GM23338 (cell line): ENCODE data around the gene HVCN1. TPM values are rescaled to one million over a fixed set of nuclear protein-coding genes. Genes with fewer than 3 reads are reported as not detected.

ENCODE experiments used
- ATAC-seq: fragments of 200-7000 bp; cut with Tn5 transposase; 3 replicates; pipeline ENCODE4 v1.9.1; 2020
- DNase-seq: peaks from one replicate; pipeline ENCODE4 v3.0.0-alpha.2; 2015; ENCODE audit warnings: low spot score
- H2AFZ ChIP-seq: fragments of 200-600 bp; sonication (generic); 2 replicates; pipeline ENCODE4 v1.8.0; 2016; ENCODE audit warnings: antibody characterized with exemption, mild to moderate bottlenecking, moderate library complexity
- H3F3A ChIP-seq: fragments of 200-600 bp; sonication (generic); replicated peaks from 2 replicates; pipeline ENCODE4 v1.8.0; 2017; ENCODE audit warnings: antibody characterized with exemption, mixed run types, low read depth
- H3K27ac ChIP-seq: fragments of 200-600 bp; sonication (generic); 2 replicates; pipeline ENCODE4 v1.6.1; 2016; ENCODE audit warnings: low read depth
- H3K27me3 ChIP-seq: fragments of 200-600 bp; sonication (generic); 2 replicates; pipeline ENCODE4 v1.8.0; 2016; ENCODE audit warnings: mild to moderate bottlenecking, mixed run types, moderate library complexity; ENCODE audit not compliant: insufficient read depth
- H3K36me3 ChIP-seq: fragments of 200-600 bp; sonication (generic); 2 replicates; pipeline ENCODE4 v1.8.0; 2016; ENCODE audit warnings: mild to moderate bottlenecking; ENCODE audit not compliant: insufficient read depth
- H3K4me1 ChIP-seq: fragments of 200-600 bp; sonication (generic); 2 replicates; pipeline ENCODE4 v1.8.0; 2016; ENCODE audit warnings: mild to moderate bottlenecking, moderate library complexity; ENCODE audit not compliant: insufficient read depth
- H3K4me2 ChIP-seq: fragments of 200-600 bp; sonication (generic); 2 replicates; pipeline ENCODE4 v1.7.1; 2017; ENCODE audit warnings: mixed run types
- H3K4me3 ChIP-seq: fragments of 200-600 bp; sonication (generic); 2 replicates; pipeline ENCODE4 v1.6.1; 2016; ENCODE audit warnings: mixed run types
- H3K79me2 ChIP-seq: fragments of 200-600 bp; sonication (generic); replicated peaks from 2 replicates; pipeline ENCODE4 v1.8.0; 2017; ENCODE audit warnings: mild to moderate bottlenecking; ENCODE audit not compliant: insufficient read depth
- H3K9me2 ChIP-seq: fragments of 200-600 bp; sonication (generic); 2 replicates; pipeline ENCODE4 v1.8.0; 2017; ENCODE audit not compliant: insufficient read depth
- H4K20me1 ChIP-seq: fragments of 200-600 bp; sonication (generic); replicated peaks from 2 replicates; pipeline ENCODE4 v1.8.0; 2017; ENCODE audit warnings: mild to moderate bottlenecking; ENCODE audit not compliant: insufficient read depth
- H3K27ac Mint-ChIP-seq: 2 replicates; pipeline ENCODE4 v1.8.0; 2020; ENCODE audit warnings: inconsistent platforms, mild to moderate bottlenecking, moderate library complexity, mixed read lengths
- H3K27me3 Mint-ChIP-seq: 3 replicates; pipeline ENCODE4 v1.8.0; 2022; ENCODE audit warnings: low read depth, mild to moderate bottlenecking, moderate library complexity, mixed read lengths, inconsistent platforms; ENCODE audit not compliant: insufficient read depth, poor library complexity
- H3K36me3 Mint-ChIP-seq: 3 replicates; pipeline ENCODE4 v1.8.0; 2021; ENCODE audit warnings: low read depth, mild to moderate bottlenecking, inconsistent platforms, moderate library complexity, mixed read lengths
- H3K4me1 Mint-ChIP-seq: 3 replicates; pipeline ENCODE4 v1.8.0; 2020; ENCODE audit warnings: mild to moderate bottlenecking, inconsistent platforms, mixed read lengths
- H3K4me3 Mint-ChIP-seq: 3 replicates; pipeline ENCODE4 v1.8.0; 2021; ENCODE audit warnings: moderate library complexity, mild to moderate bottlenecking, inconsistent platforms, mixed read lengths
- H3K9me3 Mint-ChIP-seq: 3 replicates; pipeline ENCODE4 v1.8.0; 2020; ENCODE audit warnings: moderate library complexity, mild to moderate bottlenecking, inconsistent platforms, mixed read lengths
- CREB1 ChIP-seq: fragments of 250-450 bp; sonication (Bioruptor Pico); IDR thresholded peaks from 2 replicates; pipeline ENCODE4 v1.5.0; 2020; ENCODE audit warnings: low read depth, mild to moderate bottlenecking, moderate library complexity
- EZH2 ChIP-seq: fragments of 200-600 bp; sonication (generic); IDR thresholded peaks from one replicate; pipeline ENCODE4 v1.8.0; 2017; ENCODE audit warnings: antibody characterized with exemption, mild to moderate bottlenecking, low read depth; ENCODE audit not compliant: unreplicated experiment
- EZH2phosphoT487 ChIP-seq: fragments of 200-600 bp; sonication (generic); IDR thresholded peaks from one replicate; pipeline ENCODE4 v1.8.1; 2018; ENCODE audit warnings: antibody characterized with exemption; ENCODE audit not compliant: unreplicated experiment
- JUNB ChIP-seq: IDR thresholded peaks from one replicate; pipeline ENCODE4 v1.6.1; 2016; ENCODE audit warnings: antibody characterized with exemption; ENCODE audit not compliant: unreplicated experiment
- NANOG ChIP-seq: IDR thresholded peaks from 2 replicates; pipeline ENCODE4 v1.6.1; 2016; ENCODE audit warnings: antibody characterized with exemption, borderline replicate concordance
- POLR2AphosphoS5 ChIP-seq: IDR thresholded peaks from 2 replicates; pipeline ENCODE4 v1.6.1; 2016; ENCODE audit warnings: antibody characterized with exemption, low read depth
- ZNF114 ChIP-seq: fragments of 250-450 bp; sonication (Bioruptor Pico); IDR thresholded peaks from 2 replicates; pipeline ENCODE4 v1.5.0; 2020; ENCODE audit warnings: mild to moderate bottlenecking, moderate library complexity
- ZNF331 ChIP-seq: fragments of 250-450 bp; sonication (Bioruptor Pico); IDR thresholded peaks from 2 replicates; pipeline ENCODE4 v1.5.0; 2020; ENCODE audit warnings: low read depth, mild to moderate bottlenecking, moderate library complexity
- polyA plus RNA-seq: library from polyadenylated mRNA; unstranded; fragments of >200 nt; fragmentation: Nextera tagmentation; extraction: Ambion mirVana; gene quantifications from 2 replicates; pipeline ENCODE4 v1.2.1, GENCODE V29; 2016
- total RNA-seq: library from RNA; depleted of rRNA; stranded (reverse); fragments of >200 nt; shearing (Covaris generic); gene quantifications from 2 replicates; pipeline ENCODE4 v1.2.3, GENCODE V29; 2014
- TF ChIP-seq, protein P1 (sequence below): IDR thresholded peaks from 2 replicates; pipeline ENCODE4 v1.6.1; 2016; ENCODE audit warnings: antibody characterized with exemption
- TF ChIP-seq, protein P2 (sequence below): IDR thresholded peaks from one replicate; pipeline ENCODE4 v1.6.1; 2018; ENCODE audit warnings: antibody characterized with exemption; ENCODE audit not compliant: unreplicated experiment
- TF ChIP-seq, protein P3 (sequence below): fragments of 250-450 bp; sonication (Bioruptor Pico); IDR thresholded peaks from 2 replicates; pipeline ENCODE4 v1.5.0; 2020; ENCODE audit warnings: mild to moderate bottlenecking, moderate library complexity
- TF ChIP-seq, protein P4 (sequence below), 2 experiments: fragments of 200-600 bp in 1 of 2; sonication (generic) in 1 of 2; conservative IDR thresholded peaks; 2 replicates each; pipeline versions ENCODE4 v1.5.1 to v1.6.1; 2016 to 2017; ENCODE audit warnings: antibody characterized with exemption in 2 of 2, low read depth in 2 of 2, mild to moderate bottlenecking in 2 of 2, moderate library complexity in 1 of 2

Gene HVCN1
- total and polyA plus RNA-seq, 2 experiments from 2014 or later: 10.4 to 10.7 TPM

DNA sequence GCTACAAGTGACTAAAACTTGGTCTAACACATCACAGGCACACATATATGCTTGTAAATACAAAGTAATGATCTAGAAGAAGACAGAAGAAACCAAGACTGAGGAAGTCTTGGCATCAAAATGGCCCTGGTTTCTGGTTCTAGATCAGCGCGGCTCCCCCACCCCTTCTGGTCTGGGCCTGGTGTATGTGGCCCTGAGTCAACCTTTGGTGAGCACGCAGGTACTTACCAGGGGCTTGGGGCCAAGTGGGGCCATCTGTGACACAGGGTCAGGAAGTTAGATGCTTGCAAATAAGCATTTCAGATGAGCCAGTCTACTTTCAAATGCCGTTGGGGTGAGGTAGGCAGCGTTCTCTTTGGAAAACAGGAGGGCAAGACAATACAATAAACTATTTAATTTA is 13.2 kb upstream of the HVCN1 start:
- H3K27ac Mint-ChIP-seq: no peak overlapping the region
- no peaks in the 10 kb centered on the region for H3K9me2 ChIP-seq
- TF ChIP-seq EZH2 (no peak), EZH2phosphoT487 (no peak), JUNB (no peak), CREB1 (CRISPR knock-in tag) (no peak), ZNF331 (CRISPR knock-in tag) (no peak), ZNF114 (CRISPR knock-in tag) (no peak), NANOG (no peak), POLR2AphosphoS5 (no peak)
- TF ChIP-seq, protein P1, sequence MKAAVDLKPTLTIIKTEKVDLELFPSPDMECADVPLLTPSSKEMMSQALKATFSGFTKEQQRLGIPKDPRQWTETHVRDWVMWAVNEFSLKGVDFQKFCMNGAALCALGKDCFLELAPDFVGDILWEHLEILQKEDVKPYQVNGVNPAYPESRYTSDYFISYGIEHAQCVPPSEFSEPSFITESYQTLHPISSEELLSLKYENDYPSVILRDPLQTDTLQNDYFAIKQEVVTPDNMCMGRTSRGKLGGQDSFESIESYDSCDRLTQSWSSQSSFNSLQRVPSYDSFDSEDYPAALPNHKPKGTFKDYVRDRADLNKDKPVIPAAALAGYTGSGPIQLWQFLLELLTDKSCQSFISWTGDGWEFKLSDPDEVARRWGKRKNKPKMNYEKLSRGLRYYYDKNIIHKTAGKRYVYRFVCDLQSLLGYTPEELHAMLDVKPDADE: no peak
- TF ChIP-seq, protein P2, sequence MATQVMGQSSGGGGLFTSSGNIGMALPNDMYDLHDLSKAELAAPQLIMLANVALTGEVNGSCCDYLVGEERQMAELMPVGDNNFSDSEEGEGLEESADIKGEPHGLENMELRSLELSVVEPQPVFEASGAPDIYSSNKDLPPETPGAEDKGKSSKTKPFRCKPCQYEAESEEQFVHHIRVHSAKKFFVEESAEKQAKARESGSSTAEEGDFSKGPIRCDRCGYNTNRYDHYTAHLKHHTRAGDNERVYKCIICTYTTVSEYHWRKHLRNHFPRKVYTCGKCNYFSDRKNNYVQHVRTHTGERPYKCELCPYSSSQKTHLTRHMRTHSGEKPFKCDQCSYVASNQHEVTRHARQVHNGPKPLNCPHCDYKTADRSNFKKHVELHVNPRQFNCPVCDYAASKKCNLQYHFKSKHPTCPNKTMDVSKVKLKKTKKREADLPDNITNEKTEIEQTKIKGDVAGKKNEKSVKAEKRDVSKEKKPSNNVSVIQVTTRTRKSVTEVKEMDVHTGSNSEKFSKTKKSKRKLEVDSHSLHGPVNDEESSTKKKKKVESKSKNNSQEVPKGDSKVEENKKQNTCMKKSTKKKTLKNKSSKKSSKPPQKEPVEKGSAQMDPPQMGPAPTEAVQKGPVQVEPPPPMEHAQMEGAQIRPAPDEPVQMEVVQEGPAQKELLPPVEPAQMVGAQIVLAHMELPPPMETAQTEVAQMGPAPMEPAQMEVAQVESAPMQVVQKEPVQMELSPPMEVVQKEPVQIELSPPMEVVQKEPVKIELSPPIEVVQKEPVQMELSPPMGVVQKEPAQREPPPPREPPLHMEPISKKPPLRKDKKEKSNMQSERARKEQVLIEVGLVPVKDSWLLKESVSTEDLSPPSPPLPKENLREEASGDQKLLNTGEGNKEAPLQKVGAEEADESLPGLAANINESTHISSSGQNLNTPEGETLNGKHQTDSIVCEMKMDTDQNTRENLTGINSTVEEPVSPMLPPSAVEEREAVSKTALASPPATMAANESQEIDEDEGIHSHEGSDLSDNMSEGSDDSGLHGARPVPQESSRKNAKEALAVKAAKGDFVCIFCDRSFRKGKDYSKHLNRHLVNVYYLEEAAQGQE: no peak
- TF ChIP-seq, protein P3, sequence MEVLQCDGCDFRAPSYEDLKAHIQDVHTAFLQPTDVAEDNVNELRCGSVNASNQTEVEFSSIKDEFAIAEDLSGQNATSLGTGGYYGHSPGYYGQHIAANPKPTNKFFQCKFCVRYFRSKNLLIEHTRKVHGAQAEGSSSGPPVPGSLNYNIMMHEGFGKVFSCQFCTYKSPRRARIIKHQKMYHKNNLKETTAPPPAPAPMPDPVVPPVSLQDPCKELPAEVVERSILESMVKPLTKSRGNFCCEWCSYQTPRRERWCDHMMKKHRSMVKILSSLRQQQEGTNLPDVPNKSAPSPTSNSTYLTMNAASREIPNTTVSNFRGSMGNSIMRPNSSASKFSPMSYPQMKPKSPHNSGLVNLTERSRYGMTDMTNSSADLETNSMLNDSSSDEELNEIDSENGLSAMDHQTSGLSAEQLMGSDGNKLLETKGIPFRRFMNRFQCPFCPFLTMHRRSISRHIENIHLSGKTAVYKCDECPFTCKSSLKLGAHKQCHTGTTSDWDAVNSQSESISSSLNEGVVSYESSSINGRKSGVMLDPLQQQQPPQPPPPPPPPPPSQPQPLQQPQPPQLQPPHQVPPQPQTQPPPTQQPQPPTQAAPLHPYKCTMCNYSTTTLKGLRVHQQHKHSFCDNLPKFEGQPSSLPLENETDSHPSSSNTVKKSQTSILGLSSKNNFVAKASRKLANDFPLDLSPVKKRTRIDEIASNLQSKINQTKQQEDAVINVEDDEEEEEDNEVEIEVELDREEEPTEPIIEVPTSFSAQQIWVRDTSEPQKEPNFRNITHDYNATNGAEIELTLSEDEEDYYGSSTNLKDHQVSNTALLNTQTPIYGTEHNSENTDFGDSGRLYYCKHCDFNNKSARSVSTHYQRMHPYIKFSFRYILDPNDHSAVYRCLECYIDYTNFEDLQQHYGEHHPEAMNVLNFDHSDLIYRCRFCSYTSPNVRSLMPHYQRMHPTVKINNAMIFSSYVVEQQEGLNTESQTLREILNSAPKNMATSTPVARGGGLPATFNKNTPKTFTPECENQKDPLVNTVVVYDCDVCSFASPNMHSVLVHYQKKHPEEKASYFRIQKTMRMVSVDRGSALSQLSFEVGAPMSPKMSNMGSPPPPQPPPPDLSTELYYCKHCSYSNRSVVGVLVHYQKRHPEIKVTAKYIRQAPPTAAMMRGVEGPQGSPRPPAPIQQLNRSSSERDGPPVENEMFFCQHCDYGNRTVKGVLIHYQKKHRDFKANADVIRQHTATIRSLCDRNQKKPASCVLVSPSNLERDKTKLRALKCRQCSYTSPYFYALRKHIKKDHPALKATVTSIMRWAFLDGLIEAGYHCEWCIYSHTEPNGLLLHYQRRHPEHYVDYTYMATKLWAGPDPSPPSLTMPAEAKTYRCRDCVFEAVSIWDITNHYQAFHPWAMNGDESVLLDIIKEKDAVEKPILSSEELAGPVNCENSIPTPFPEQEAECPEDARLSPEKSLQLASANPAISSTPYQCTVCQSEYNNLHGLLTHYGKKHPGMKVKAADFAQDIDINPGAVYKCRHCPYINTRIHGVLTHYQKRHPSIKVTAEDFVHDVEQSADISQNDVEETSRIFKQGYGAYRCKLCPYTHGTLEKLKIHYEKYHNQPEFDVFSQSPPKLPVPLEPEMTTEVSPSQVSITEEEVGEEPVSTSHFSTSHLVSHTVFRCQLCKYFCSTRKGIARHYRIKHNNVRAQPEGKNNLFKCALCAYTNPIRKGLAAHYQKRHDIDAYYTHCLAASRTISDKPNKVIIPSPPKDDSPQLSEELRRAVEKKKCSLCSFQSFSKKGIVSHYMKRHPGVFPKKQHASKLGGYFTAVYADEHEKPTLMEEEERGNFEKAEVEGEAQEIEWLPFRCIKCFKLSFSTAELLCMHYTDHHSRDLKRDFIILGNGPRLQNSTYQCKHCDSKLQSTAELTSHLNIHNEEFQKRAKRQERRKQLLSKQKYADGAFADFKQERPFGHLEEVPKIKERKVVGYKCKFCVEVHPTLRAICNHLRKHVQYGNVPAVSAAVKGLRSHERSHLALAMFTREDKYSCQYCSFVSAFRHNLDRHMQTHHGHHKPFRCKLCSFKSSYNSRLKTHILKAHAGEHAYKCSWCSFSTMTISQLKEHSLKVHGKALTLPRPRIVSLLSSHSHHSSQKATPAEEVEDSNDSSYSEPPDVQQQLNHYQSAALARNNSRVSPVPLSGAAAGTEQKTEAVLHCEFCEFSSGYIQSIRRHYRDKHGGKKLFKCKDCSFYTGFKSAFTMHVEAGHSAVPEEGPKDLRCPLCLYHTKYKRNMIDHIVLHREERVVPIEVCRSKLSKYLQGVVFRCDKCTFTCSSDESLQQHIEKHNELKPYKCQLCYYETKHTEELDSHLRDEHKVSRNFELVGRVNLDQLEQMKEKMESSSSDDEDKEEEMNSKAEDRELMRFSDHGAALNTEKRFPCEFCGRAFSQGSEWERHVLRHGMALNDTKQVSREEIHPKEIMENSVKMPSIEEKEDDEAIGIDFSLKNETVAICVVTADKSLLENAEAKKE: no peak
- TF ChIP-seq, protein P4, sequence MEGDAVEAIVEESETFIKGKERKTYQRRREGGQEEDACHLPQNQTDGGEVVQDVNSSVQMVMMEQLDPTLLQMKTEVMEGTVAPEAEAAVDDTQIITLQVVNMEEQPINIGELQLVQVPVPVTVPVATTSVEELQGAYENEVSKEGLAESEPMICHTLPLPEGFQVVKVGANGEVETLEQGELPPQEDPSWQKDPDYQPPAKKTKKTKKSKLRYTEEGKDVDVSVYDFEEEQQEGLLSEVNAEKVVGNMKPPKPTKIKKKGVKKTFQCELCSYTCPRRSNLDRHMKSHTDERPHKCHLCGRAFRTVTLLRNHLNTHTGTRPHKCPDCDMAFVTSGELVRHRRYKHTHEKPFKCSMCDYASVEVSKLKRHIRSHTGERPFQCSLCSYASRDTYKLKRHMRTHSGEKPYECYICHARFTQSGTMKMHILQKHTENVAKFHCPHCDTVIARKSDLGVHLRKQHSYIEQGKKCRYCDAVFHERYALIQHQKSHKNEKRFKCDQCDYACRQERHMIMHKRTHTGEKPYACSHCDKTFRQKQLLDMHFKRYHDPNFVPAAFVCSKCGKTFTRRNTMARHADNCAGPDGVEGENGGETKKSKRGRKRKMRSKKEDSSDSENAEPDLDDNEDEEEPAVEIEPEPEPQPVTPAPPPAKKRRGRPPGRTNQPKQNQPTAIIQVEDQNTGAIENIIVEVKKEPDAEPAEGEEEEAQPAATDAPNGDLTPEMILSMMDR (conservative IDR thresholded peaks at IDR 0.05; ENCODE audit: low read depth in 2 of 2): no peak
- H4K20me1 ChIP-seq: no peaks in the 10 kb centered on the region
- no peaks in the 10 kb centered on the region for H3K4me1 ChIP-seq
- H3K4me1 Mint-ChIP-seq: no peaks in the 10 kb centered on the region
- ATAC-seq: no peak
- H3K4me2 ChIP-seq: no peak overlapping the region
- no peak overlapping the region for H3K27ac ChIP-seq
- H3K27me3 Mint-ChIP-seq: peaks cover 10% of the 10 kb centered on the region
- no peak overlapping the region for H3K4me3 Mint-ChIP-seq
- no peaks in the 10 kb centered on the region for H3F3A ChIP-seq
- no peak overlapping the region for H2AFZ ChIP-seq
- no peak for DNase-seq
- no peaks in the 10 kb centered on the region for H3K79me2 ChIP-seq
- no peaks in the 10 kb centered on the region; the same call in 2 of the 3 replicates for H3K36me3 Mint-ChIP-seq
- H3K36me3 ChIP-seq: no peaks in the 10 kb centered on the region
- no peak overlapping the region for H3K4me3 ChIP-seq
- H3K9me3 Mint-ChIP-seq: no peaks in the 10 kb centered on the region
- no peaks in the 10 kb centered on the region for H3K27me3 ChIP-seq
